Measurements from ENCODE around the gene GRAMD2B. TPM values are rescaled to one million over a fixed set of nuclear protein-coding genes. Genes with fewer than 3 reads are reported as not detected.

Gene GRAMD2B
- total RNA-seq, 4 donors from 2014 or later: 43.9 to 85.0 (median 52.3) TPM

DNA sequence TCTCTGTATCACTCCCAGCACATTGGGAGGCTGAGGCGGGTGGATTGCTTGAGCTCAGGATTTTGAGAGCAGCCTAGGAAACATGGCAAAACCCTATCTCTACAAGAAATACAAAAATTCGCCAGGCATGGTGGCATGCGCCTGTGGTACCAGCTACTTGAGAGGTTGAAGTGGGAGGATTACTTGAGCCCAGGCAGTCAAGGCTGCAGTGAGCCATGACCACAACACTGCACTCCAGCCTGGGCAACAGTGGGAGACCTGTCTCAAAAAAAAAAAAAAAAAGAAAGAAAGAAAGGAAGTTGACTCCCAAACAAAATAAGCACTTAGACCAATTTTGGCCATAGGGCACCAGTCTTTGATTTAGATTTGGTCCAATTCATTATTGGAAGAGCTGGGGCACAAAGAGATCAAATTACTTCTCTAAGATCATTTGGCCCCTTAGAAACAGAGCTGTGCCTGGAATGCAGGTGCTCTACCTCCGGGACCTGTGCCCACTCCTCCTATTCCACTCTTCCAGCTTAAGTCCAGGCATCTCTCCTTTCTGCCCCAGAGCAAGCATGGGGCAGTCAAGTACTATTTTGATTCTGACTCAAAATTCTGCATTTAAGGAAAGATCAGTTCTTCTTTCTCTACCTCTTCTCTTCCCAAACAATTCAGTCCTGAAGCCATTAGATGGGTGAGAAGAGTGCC is 112.8 kb downstream of the GRAMD2B start:
- no peaks in the 10 kb centered on the region for H3K36me3 ChIP-seq
- no peaks in the 10 kb centered on the region for H3K9me3 ChIP-seq
- 90% methylated on average over 4 of the region's 4 CpGs for WGBS
- no peak overlapping the region for H3K4me3 ChIP-seq
- TF ChIP-seq CTCF (IDR thresholded peaks at IDR 0.05) (no peak), POLR2A (IDR thresholded peaks at IDR 0.05) (no peak), EP300 (IDR thresholded peaks at IDR 0.05) (no peak), POLR2AphosphoS5 (IDR thresholded peaks at IDR 0.05) (no peak)
- H3K27me3 ChIP-seq: no peaks in the 10 kb centered on the region
- H3K27ac ChIP-seq: no peak overlapping the region
- DNase-seq (ENCODE audit: low spot score in 2 of 2): peak in 1 of 2 donors; percentile 32
- peaks cover 13% of the 10 kb centered on the region for H3K4me1 ChIP-seq

- no peak overlapping the region for H3K27ac ChIP-seq
- no peak overlapping the region for H3K4me3 ChIP-seq
- TF ChIP-seq EP300 (IDR thresholded peaks at IDR 0.05): no peak
- TF ChIP-seq POLR2A (IDR thresholded peaks at IDR 0.05): no peak
- no peak for TF ChIP-seq CTCF (IDR thresholded peaks at IDR 0.05)
- no peak for TF ChIP-seq POLR2AphosphoS5 (IDR thresholded peaks at IDR 0.05)
- no peak for DNase-seq (ENCODE audit: low spot score in 2 of 2)
- no peaks in the 10 kb centered on the region for H3K36me3 ChIP-seq
- no peaks in the 10 kb centered on the region for H3K27me3 ChIP-seq
- H3K9me3 ChIP-seq: no peaks in the 10 kb centered on the region
- H3K4me1 ChIP-seq: peaks cover 13% of the 10 kb centered on the region
- WGBS: 55% methylated on average over 3 of the region's 3 CpGs
Measured at GRCh38 chr5:126536874-126537273, 113.7 kb downstream of the GRAMD2B start.

DNA sequence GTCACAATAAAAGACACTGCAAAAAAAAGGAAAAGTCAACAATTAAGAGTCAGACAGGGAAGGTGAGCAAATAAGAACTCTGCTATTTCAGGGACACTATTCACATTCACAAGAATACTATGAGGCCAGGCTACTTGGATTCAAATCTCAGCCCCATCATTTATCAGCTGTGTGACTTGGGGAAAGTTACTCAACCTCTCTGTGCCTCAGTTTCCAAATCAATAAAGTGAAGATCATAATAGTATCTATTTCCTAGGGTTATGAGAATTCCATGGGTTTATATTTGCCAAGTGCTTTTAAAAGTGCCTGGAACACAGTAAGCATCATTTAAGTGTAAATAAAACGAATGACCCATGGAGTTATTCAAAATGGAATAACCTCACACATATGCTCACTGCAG is 115.4 kb downstream of the GRAMD2B start:
- no peaks in the 10 kb centered on the region for H3K9me3 ChIP-seq
- peaks cover 13% of the 10 kb centered on the region for H3K4me1 ChIP-seq
- DNase-seq (ENCODE audit: low spot score in 2 of 2): no peak
- TF ChIP-seq CTCF (IDR thresholded peaks at IDR 0.05) (no peak), POLR2A (IDR thresholded peaks at IDR 0.05) (no peak), POLR2AphosphoS5 (IDR thresholded peaks at IDR 0.05) (no peak)
- peak overlapping the region; percentile 35 for H3K27ac ChIP-seq
- no peaks in the 10 kb centered on the region for H3K36me3 ChIP-seq
- H3K27me3 ChIP-seq: no peaks in the 10 kb centered on the region
- H3K4me3 ChIP-seq: no peak overlapping the region
- WGBS: 52% methylated on average over 1 of the region's 1 CpG

GRCh38 chr5:126540631-126541030 is 117.4 kb downstream of the GRAMD2B start:
- peaks cover 16% of the 10 kb centered on the region for H3K36me3 ChIP-seq
- no peaks in the 10 kb centered on the region for H3K27me3 ChIP-seq
- 74% methylated on average over 5 of the region's 5 CpGs for WGBS
- peaks cover 13% of the 10 kb centered on the region for H3K4me1 ChIP-seq
- no peak for TF ChIP-seq POLR2AphosphoS5 (IDR thresholded peaks at IDR 0.05)
- TF ChIP-seq CTCF (IDR thresholded peaks at IDR 0.05): no peak
- TF ChIP-seq EP300 (IDR thresholded peaks at IDR 0.05): no peak
- TF ChIP-seq POLR2A (IDR thresholded peaks at IDR 0.05): no peak
- no peak overlapping the region for H3K4me3 ChIP-seq
- H3K27ac ChIP-seq: no peak overlapping the region
- no peak for DNase-seq (ENCODE audit: low spot score in 2 of 2)
- no peaks in the 10 kb centered on the region for H3K9me3 ChIP-seq

GRCh38 chr5:126542441-126542840 is 119.2 kb downstream of the GRAMD2B start:
- no peaks in the 10 kb centered on the region for H3K27me3 ChIP-seq
- peaks cover 31% of the 10 kb centered on the region for H3K36me3 ChIP-seq
- TF ChIP-seq CTCF (IDR thresholded peaks at IDR 0.05): no peak
- TF ChIP-seq EP300 (IDR thresholded peaks at IDR 0.05): no peak
- TF ChIP-seq POLR2AphosphoS5 (IDR thresholded peaks at IDR 0.05): no peak
- no peak for TF ChIP-seq POLR2A (IDR thresholded peaks at IDR 0.05)
- no peaks in the 10 kb centered on the region for H3K9me3 ChIP-seq
- WGBS: 67% methylated on average over 2 of the region's 2 CpGs
- no peak overlapping the region for H3K4me3 ChIP-seq
- H3K4me1 ChIP-seq: peaks cover 5% of the 10 kb centered on the region
- no peak overlapping the region for H3K27ac ChIP-seq
- DNase-seq (ENCODE audit: low spot score in 2 of 2): no peak

Measured in suprapubic skin (tissue), 4 donors.